GM20000 (cell line): ENCODE data around the gene P2RY13.

ENCODE experiments used
- DNase-seq: peaks from one replicate; pipeline ENCODE4 v3.0.0; 2012; ENCODE audit warnings: low spot score
- CTCF ChIP-seq: IDR thresholded peaks from 2 replicates; pipeline ENCODE4 v1.5.1; 2012; ENCODE audit warnings: mild to moderate bottlenecking, control low read depth; ENCODE audit errors: extremely low read depth, missing control alignments

Gene P2RY13

GRCh38 chr3:151297429-151297828, 31.9 kb downstream of the P2RY13 start:
- DNase-seq: no peak
- no peak for TF ChIP-seq CTCF

- DNase-seq: no peak
- TF ChIP-seq CTCF: no peak
Observed at GRCh38 chr3:151296226-151296625, 33.1 kb downstream of the P2RY13 start.

GRCh38 chr3:151293127-151293526, 36.2 kb downstream of the P2RY13 start:
- TF ChIP-seq CTCF: no peak
- no peak for DNase-seq

GRCh38 chr3:151290673-151291072, 38.7 kb downstream of the P2RY13 start:
- no peak for DNase-seq
- no peak for TF ChIP-seq CTCF

GRCh38 chr3:151289445-151289844, 39.9 kb downstream of the P2RY13 start:
- no peak for DNase-seq
- TF ChIP-seq CTCF: no peak

GRCh38 chr3:151285940-151286339, 43.4 kb downstream of the P2RY13 start:
- TF ChIP-seq CTCF: no peak
- no peak for DNase-seq

GRCh38 chr3:151283907-151284461, 45.4 kb downstream of the P2RY13 start:
- no peak for TF ChIP-seq CTCF
- DNase-seq: no peak
